Mucosa of stomach (tissue), 1 donor: ENCODE measurements around the gene TUFM.
A peak's percentile ranks its signal among the peaks of the same experiment; 100 is the strongest.
"Not testable (repeated sequence)": the region's sequence is repeated elsewhere in the genome, so short reads cannot be mapped to it uniquely, and the experiment has no call there.

Experiments
- H3K27me3 ChIP-seq: one replicate; pipeline ENCODE4 v1.7.0; 2013; ENCODE audit warnings: mild to moderate bottlenecking, low read length; ENCODE audit not compliant: control insufficient read depth, insufficient read depth
- H3K36me3 ChIP-seq: one replicate; pipeline ENCODE4 v1.7.0; 2013; ENCODE audit warnings: low read length; ENCODE audit not compliant: control insufficient read depth, insufficient read depth
- H3K4me1 ChIP-seq: one replicate; pipeline ENCODE4 v1.7.0; 2013; ENCODE audit warnings: mild to moderate bottlenecking, low read length; ENCODE audit not compliant: control insufficient read depth, insufficient read depth
- H3K4me3 ChIP-seq: one replicate; pipeline ENCODE4 v1.7.0; 2013; ENCODE audit warnings: low read length
- H3K9ac ChIP-seq: one replicate; pipeline ENCODE4 v1.7.0; 2013; ENCODE audit warnings: mild to moderate bottlenecking, low read length, moderate library complexity
- H3K9me3 ChIP-seq: one replicate; pipeline ENCODE4 v1.7.0; 2013; ENCODE audit warnings: mild to moderate bottlenecking, low read length, moderate library complexity; ENCODE audit not compliant: control insufficient read depth
- donor health status: Pancreatic carcinoma.

TUFM gene

DNA sequence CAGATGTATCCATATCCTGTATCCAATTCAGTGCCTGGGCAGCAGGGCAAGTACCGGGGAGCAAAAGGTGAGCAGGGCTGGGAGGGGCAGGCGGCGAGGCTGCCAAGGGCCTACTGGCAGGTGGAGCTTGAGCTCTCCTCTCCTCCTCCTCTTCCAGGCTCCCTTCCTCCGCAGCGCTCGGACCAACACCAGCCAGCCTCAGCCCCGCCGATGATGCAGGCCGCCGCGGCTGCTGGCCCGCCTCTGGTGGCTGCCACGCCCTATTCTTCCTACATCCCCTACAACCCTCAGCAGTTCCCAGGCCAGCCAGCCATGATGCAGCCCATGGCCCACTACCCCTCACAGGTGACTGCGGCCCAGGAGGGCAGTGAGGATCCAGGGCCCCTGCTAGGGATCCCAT lies 11.8 kb downstream of the TUFM start:
- Histone ChIP-seq H3K36me3 (peaks cover 47% of the 10 kb centered on the region), H3K27me3 (no peaks in the 10 kb centered on the region), H3K9me3 (no peaks in the 10 kb centered on the region), H3K9ac (no peak overlapping the region), H3K4me1 (no peaks in the 10 kb centered on the region), H3K4me3 (no peak overlapping the region)

DNA sequence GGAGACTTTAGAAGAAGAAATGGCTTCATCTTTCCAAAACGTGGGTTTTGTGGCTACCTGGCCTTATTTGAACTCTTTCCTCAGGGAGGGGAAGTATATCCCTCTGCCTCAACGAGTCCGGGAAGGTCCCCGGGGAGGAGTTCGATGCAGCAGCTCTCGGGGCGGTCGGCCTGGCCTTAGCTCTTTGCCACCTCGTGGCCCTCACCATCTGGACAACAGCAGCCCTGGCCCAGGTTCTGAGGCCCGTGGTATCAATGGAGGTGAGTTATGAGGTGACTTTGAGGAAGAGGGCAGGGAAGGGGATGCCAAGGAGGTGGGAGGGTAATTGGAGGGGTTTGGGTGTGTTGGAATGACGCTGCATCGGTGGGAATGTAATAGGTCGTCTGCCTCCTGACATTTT lies 15.6 kb downstream of the TUFM start:
- Histone ChIP-seq H3K4me3 (no peak overlapping the region), H3K36me3 (peaks cover 42% of the 10 kb centered on the region), H3K4me1 (no peaks in the 10 kb centered on the region), H3K9me3 (no peaks in the 10 kb centered on the region), H3K9ac (no peak overlapping the region), H3K27me3 (no peaks in the 10 kb centered on the region)

DNA sequence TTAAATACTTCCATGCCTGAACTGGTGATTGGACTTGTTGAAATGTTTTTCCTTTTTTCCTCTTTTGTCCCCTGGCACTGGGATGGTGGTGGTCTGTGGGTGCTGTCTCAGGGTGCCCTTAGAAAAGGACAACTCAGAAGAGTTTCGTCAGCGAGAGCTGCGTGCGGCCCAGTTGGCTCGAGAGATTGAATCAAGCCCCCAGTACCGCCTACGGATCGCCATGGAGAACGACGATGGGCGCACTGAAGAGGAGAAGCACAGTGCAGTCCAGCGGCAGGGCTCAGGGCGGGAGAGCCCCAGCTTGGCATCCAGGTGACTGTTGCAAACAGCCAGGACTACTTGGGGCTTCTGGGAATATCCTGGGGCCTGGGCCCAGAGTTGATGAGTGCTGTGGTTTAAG lies 16.4 kb downstream of the TUFM start:
- peaks cover 5% of the 10 kb centered on the region for H3K4me1 ChIP-seq
- H3K9ac ChIP-seq: no peak overlapping the region
- H3K9me3 ChIP-seq: no peaks in the 10 kb centered on the region
- peaks cover 34% of the 10 kb centered on the region for H3K36me3 ChIP-seq
- no peak overlapping the region for H3K4me3 ChIP-seq
- H3K27me3 ChIP-seq: no peaks in the 10 kb centered on the region

DNA sequence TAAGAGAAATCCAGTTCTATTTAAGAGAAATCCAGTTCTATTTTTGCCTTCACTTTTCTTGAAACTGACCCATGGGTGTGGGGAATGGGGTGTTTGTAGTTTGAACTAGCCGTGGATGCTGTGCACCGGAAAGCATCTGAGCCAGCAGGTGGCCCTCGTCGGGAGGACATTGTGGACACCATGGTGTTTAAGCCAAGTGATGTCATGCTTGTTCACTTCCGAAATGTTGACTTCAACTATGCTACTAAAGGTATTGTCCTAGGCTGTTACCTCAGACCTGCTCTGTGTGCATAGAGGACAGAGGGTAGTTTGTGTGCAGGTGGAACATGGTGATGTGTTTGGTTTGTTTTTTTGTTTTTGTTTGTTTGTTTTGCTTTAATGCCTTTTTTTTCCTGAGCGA lies 20.0 kb downstream of the TUFM start:
- Histone ChIP-seq H3K4me1 (peaks cover 11% of the 10 kb centered on the region), H3K9ac (no peak overlapping the region), H3K9me3 (no peaks in the 10 kb centered on the region), H3K4me3 (no peak overlapping the region), H3K36me3 (peaks cover 7% of the 10 kb centered on the region), H3K27me3 (no peaks in the 10 kb centered on the region)

DNA sequence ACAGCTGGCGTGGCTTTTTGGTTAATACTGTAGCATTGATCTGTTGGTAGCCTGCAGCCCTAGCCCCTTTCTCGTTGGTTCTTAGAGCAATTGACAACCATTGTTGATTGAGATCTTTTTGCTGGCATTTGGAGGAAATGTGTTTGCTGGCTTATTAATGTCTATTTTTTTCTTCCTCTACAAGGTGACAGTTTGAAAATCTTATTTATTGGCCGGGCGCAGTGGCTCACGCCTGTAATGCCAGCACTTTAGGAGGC lies 21.5 kb downstream of the TUFM start:
- Histone ChIP-seq H3K4me1 (peaks cover 11% of the 10 kb centered on the region), H3K9me3 (no peaks in the 10 kb centered on the region), H3K9ac (peak overlapping the region; percentile 98), H3K27me3 (no peaks in the 10 kb centered on the region), H3K36me3 (peaks cover 3% of the 10 kb centered on the region), H3K4me3 (peak overlapping the region; percentile 46)

DNA sequence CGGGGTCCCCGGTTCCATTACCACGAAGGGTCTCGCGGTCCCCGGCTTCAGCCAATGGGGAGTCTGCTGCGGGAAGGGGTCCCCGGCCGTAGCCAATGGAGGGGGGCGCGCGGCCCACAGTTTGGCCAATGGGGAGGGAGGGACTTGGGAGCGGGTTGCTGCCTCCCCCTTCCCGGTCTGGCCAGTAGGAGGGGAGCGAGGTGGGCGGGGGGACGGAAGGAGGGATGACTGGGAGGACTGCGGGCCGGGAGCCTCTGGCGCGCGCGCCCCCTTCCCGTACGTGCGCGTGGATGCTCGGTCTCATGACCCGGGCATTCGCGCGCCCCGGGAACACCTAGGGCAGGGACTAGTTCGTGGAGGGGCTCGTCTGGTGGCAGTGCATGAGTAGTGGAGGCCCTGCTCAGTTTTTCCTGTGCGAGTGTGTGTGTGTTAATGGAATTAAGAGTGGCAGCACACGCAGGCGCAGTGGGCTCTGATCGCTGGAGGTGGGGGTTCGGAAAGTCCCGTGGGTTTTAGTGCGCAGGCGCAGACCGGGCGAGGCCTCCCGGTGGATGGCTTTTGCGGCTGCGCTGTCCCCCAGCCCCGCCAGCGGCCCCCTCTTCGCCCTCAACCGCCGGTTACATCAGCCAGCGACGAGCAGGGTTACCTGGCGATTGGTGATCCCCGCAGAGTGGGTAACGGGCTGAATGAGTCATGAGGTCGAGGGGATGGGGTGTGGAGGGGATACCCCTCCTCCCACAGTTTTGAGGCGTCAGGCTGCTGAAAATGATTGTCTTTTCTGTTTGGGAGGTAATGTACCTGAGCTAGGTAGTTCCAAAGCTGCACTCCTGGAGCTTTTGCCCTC lies 22.1 kb downstream of the TUFM start:
- no peaks in the 10 kb centered on the region for H3K27me3 ChIP-seq
- H3K4me3 ChIP-seq: peak overlapping the region; percentile 46
- H3K4me1 ChIP-seq: peaks cover 11% of the 10 kb centered on the region
- peak overlapping the region; percentile 98 for H3K9ac ChIP-seq
- no peaks in the 10 kb centered on the region for H3K9me3 ChIP-seq
- H3K36me3 ChIP-seq: no peaks in the 10 kb centered on the region

DNA sequence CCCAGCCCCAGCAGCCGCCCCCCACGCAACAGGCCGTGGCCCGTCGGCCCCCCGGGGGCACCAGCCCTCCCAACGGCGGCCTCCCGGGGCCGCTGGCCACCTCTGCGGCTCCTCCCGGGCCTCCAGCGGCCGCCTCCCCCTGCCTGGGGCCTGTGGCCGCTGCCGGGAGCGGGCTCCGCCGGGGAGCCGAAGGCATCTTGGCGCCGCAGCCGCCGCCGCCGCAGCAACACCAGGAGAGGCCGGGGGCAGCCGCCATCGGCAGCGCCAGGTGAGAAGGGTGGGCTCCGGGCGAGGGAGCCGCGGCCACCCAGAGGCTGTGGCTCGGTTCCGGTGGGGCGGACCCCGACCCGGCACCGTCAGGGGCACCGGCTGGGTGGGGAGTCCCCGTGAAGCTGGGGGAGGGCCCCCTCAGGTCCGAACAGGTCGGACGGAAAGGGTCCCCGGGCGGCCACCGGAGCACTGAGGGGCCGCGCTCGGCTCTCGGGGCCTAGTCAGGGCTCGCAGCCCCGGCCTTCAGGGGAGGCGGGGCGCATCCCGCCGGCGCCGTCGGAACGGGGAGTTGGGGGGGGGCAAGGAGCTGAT lies 22.8 kb downstream of the TUFM start:
- H3K9me3 ChIP-seq: no peaks in the 10 kb centered on the region

DNA sequence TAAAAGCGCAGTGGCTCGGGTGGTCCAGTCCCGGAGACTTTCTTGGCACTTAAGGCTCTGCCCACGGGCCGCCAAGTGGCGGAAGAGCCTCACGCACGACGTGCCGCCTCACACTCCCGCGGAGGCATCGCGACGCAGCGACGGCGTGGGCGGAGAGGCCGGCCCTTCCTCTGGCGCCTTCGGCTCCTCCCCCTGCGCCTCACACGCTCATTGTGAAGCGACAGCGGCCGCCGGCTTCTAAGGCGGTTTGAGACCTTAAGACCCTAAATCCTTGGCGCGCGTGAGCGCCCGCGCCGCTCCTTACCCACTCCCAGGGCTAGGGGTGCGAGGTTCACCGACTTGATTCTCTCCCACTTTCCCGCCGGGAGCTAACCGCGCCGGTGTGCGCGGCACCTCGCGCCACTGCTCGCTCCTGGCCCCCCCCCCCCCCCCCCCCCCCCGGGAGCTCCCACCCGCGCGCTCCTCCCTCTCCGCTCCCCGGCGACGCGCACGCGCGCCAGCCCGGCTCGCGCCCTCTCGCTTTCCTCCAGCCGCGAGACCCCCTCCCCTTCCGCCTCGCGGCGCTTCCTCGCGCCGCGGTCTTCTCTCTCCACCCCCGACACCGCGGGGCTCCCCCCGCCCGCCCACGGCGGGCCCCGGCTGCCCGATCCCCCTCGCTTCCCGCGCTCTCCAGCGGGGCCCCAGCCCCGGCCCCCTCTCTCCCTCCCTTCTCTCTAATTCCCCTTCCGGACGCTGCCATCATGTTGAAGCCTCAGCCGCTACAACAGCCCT lies 23.4 kb downstream of the TUFM start, which contains the start of gene ATXN2L:
TSS of gene ATXN2L (plus strand) at position 480 of the 771 bp plus-strand sequence. CDS start at position 741, 261 bp downstream.
- Histone ChIP-seq H3K36me3 (no peaks in the 10 kb centered on the region), H3K27me3 (no peaks in the 10 kb centered on the region), H3K4me3 (peak within 1 kb of the TSS; percentile 46), H3K9me3 (no peaks in the 10 kb centered on the region), H3K9ac (peak within 1 kb of the TSS; percentile 98), H3K4me1 (peaks cover 11% of the 10 kb centered on the region)

More for the DNA sequence above, 22.8 kb downstream of the TUFM start:
- peaks cover 11% of the 10 kb centered on the region for H3K4me1 ChIP-seq
- no peaks in the 10 kb centered on the region for H3K27me3 ChIP-seq
- peak overlapping the region; percentile 98 for H3K9ac ChIP-seq
- H3K36me3 ChIP-seq: no peaks in the 10 kb centered on the region
- H3K4me3 ChIP-seq: peak overlapping the region; percentile 46

DNA sequence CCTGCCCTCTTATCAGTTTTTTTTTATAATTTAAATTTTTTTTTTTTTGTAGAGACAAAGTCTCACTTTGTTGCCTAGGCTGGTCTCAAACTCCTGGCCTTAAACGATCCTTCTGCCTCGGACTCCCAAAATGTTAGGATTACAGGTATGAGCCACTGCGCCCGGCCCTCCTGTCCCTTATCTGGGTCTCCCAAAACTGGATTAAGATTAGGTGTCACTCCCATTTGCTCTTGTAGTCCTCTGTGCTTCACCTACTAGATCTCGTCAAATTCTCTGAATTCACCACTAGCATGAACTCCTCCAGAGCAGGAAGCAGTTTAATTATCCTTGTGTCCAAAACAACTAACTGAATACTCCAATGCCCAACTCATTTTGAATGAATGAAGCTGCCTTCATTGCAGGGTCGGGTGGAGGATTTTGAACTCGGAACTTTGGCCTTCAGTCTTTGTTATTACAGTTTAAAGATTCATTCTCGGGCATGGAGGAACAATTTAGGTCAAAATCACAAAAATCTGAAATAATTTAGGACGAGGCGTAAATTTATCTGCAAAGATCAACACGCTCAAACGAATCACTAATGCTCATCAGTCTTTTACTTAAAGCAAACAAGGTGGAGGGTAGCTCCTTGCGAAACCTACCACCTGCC lies 24.2 kb downstream of the TUFM start:
- Histone ChIP-seq H3K4me1 (peaks cover 11% of the 10 kb centered on the region), H3K9ac (peak overlapping the region; percentile 98), H3K9me3 (no peaks in the 10 kb centered on the region), H3K4me3 (peak overlapping the region; percentile 46), H3K36me3 (no peaks in the 10 kb centered on the region), H3K27me3 (no peaks in the 10 kb centered on the region)

DNA sequence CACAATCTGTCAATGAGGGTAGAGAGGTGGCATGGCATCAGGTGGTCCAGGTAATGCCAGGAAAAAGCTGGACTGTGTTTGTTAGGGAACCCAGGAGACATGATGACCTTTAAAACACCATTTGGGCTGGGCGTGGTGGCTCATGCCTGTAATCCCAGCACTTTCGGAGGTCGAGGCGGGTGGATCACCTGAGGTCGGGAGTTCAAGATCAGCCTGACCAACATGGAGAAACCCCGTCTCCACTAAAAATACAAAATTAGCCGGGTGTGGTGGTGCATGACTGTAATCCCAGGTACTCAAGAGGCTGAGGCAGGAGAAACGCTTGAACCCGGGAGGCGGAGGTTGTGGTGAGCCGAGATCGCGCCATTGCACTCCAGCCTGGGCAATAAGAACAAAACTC lies 25.6 kb downstream of the TUFM start:
- not testable (repeated sequence) for H3K27me3 ChIP-seq, H3K4me3 ChIP-seq, H3K9me3 ChIP-seq, H3K36me3 ChIP-seq, H3K9ac ChIP-seq
- H3K4me1 ChIP-seq: peaks cover 11% of the 10 kb centered on the region

DNA sequence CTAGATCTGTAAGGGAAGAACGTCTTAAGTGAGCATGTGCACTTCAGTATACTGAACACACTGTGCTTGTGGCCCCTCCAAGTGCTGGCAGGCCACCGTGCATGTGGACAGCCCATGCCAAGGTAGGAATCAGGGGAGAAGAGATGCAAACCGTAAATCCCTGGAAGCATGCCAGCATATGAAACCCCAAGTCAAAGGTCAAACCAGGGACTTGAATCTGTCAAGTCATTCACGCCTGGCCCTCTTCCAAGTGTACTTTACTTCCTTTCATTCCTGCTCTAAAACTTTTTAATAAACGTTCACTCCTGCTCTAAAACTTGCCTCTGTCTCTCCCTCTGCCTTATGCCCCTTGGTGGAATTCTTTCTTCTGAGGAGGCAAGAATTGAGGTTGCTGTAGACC lies 26.1 kb downstream of the TUFM start:
- no peak overlapping the region for H3K4me3 ChIP-seq

More for the DNA sequence above, 26.1 kb downstream of the TUFM start:
- no peaks in the 10 kb centered on the region for H3K9me3 ChIP-seq
- no peaks in the 10 kb centered on the region for H3K27me3 ChIP-seq
- H3K36me3 ChIP-seq: no peaks in the 10 kb centered on the region
- peaks cover 8% of the 10 kb centered on the region for H3K4me1 ChIP-seq
- H3K9ac ChIP-seq: no peak overlapping the region
